HG03442 (cell line): ENCODE measurements around the gene ZNF302.
A peak's percentile ranks its signal among the peaks of the same experiment; 100 is the strongest.

Experiments
- ATAC-seq: cut with Tn5 transposase; IDR thresholded peaks from one replicate; pipeline ENCODE4 v1.9.1; 2021; ENCODE audit warnings: mild to moderate bottlenecking, moderate library complexity; ENCODE audit not compliant: unreplicated experiment

ZNF302 gene

GRCh38 chr19:34731019-34731829 is 53.7 kb downstream of the ZNF302 start:
- ATAC-seq, result no peak

DNA sequence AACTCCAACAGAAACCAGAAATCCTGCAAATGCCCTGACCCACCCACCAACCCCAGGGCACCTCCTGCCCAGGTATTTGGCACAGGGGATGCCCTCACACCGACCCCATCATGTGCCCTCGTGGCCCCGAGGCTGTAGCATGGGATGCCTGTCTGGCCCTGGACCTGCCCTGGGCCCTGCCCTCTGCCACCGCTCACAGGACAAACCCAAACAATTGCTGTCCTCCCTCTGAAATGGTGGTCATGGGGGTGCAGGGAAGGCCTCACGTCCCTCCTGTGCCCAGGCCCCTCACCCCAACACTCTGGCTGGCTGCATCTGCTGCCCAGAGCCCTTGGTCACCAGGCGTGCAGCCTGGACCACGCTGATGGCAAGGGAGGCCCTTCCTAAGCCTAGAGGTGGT is 54.5 kb downstream of the ZNF302 start:
- no peak for ATAC-seq

- ATAC-seq, result no peak
Observed at GRCh38 chr19:34732612-34733211, 55.2 kb downstream of the ZNF302 start.

DNA sequence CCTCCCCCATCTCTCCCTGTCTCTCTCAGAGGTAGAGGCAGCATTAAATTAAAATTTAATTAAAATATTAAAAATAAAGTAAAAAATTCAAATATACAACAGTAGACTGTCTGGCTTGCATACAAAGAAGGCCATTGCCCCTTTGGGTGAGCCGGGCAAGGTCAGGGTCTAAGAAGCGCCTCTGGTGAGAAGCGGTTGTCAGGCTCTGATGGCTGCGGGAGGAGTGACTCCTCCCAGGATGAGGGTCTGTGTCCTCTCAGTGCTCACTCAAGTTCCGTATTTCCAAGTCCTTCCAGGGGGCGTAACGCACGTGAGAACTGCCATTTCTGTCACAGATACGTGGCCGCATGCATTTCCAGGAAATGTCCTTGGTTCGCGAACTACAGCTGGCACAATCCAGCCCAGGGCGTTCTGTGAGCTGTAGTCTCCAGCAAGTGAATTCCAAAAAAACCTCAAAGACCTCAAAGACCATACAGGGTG is 55.8 kb downstream of the ZNF302 start:
- ATAC-seq, result no peak

DNA sequence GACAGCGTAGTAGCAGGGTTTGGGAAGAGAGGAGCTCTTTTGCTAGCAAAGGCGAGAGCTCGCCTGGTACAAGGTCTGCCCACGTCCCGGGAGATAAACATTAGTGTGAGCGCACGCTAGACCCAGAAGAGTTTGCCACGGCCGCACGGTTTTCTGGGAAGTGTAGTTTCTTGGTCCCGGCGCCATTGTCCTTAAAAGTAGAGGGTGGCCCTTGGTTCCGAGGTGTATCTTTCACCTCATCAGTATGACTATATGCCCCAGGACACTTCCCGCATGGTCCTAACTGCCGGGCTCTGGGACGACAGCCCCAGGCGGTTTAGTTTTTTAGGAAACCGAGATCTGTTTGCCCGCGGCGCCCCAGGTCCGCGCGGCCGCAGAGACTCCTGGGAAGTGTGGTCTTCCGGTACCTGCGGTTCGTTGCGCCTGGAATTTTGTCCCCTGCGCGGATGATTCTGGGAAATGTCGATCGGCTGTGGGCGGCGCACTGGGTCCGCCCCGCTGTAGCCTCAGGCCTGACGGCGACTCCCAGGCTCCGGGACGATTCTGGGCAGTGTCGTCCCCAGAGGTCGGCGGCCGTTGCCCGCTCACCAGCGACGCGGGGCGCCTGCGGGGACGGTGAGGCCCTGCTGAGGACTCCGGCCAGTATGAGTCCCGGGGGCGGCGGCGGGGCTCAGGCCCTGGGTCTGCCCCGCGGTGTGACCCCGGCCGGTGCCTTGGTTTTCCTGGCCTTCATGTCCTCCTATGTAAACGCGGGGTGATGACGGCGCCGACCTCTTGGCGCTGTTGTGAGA is 56.5 kb downstream of the ZNF302 start, which contains the start of gene ZNF181:
TSS of gene ZNF181 (plus strand) at position 498 of the 791 bp plus-strand sequence. CDS start 795 bp downstream, outside the sequence.
- peak; percentile 68 for ATAC-seq

DNA sequence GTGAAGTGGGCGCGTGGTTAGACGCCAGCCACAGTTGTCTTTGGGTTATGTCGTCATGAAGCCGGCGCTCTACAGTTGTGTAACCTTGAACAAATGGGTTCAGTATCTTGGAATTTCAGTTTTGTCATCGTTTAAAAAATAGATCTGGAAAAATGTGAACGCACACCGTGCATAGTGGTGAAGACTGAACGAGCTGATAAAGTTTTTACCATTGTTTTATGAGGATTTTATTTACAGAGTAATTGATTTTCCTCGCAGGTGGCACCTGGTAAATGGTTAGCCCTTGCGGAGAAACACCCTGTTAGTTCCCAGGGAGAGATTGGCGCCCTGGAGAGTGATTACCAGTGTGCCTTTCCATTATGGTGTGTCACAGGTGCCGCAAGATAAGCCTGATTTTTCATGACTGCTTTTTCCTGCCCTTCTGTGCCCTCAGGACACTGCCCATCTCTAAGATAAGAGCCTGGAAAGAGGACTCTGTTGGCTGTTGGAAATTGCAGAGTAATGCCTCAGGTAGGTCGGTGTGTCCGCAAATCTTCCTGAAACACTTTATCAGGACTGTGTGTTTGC is 57.1 kb downstream of the ZNF302 start:
- ATAC-seq, result no peak
